Endothelial cell of umbilical vein (primary cell): ENCODE results near the gene PROK2. TPM values are rescaled to one million over a fixed set of nuclear protein-coding genes. Genes with fewer than 3 reads are reported as not detected.

Experiments used
- BruUV-seq: library from RNA; stranded (reverse); fragments of 400-500 nt; replicated peaks from 2 replicates; lab custom pipeline; 2021; lab: Mats Ljungman, UMichigan
- CTCF ChIA-PET: fragments of 300-600, 350-600 bp; sonication (Branson Sonifier 250); formaldehyde crosslinking; loops from one replicate; lab custom pipeline; 2021; ENCODE audit warnings: antibody characterized with exemption, inconsistent platforms; lab: Charles Lee
- POLR2A ChIA-PET: fragments of 300-600, 350-600 bp; sonication (Branson Sonifier 250); formaldehyde crosslinking; loops from one replicate; lab custom pipeline; 2021; ENCODE audit warnings: antibody characterized with exemption, inconsistent platforms; lab: Charles Lee
- DNase-seq: peaks from one replicate; pipeline ENCODE4 v3.0.0-alpha.2; 2011; ENCODE audit warnings: low read depth, low spot score
- FAIRE-seq: peaks from 2 replicates; lab custom pipeline; 2011; peaks lifted over from hg19 to GRCh38; lab: Jason Lieb, UNC
- H2AFZ ChIP-seq: 2 replicates; pipeline ENCODE4 v1.6.0; 2012; ENCODE audit warnings: low read depth, low read length, control low read depth, inconsistent platforms
- H3K27ac ChIP-seq: 2 replicates; pipeline ENCODE4 v1.5.1; 2011; ENCODE audit warnings: low read depth, mild to moderate bottlenecking, control low read depth, low read length, moderate library complexity; ENCODE audit not compliant: insufficient read depth
- H3K27me3 ChIP-seq, 2 experiments: 2 replicates each; pipeline versions ENCODE4 v1.6.0 to v1.6.1; 2011; ENCODE audit warnings: low read length in 2 of 2, mixed read lengths in 1 of 2; ENCODE audit not compliant: control insufficient read depth in 2 of 2, insufficient read depth in 2 of 2
- H3K36me3 ChIP-seq, 2 experiments: 2 replicates in 1 of 2; 3 replicates in 1 of 2; pipeline ENCODE4 v1.5.1; 2011; ENCODE audit warnings: low read length in 2 of 2, mild to moderate bottlenecking in 1 of 2, moderate library complexity in 1 of 2; ENCODE audit not compliant: control insufficient read depth in 2 of 2, insufficient read depth in 2 of 2; ENCODE audit errors: extremely low read depth in 1 of 2
- H3K4me1 ChIP-seq: 3 replicates; pipeline ENCODE4 v1.5.1; 2011; ENCODE audit warnings: mild to moderate bottlenecking, low read length; ENCODE audit not compliant: control insufficient read depth, insufficient read depth; ENCODE audit errors: extremely low read depth
- H3K4me2 ChIP-seq: 2 replicates; pipeline ENCODE4 v1.6.1; 2011; ENCODE audit warnings: low read length, control low read depth, mixed read lengths; ENCODE audit not compliant: insufficient read depth
- H3K4me3 ChIP-seq, 3 experiments: fragments of 200-600 bp in 1 of 3; sonication (generic), shearing (Covaris generic) in 1 of 3; replicated peaks in 1 of 3; 2 replicates each; pipeline ENCODE4 v1.5.1; 2011 to 2016; ENCODE audit warnings: control low read depth in 3 of 3, low read length in 3 of 3, mild to moderate bottlenecking in 2 of 3, inconsistent platforms in 1 of 3, low read depth in 1 of 3, moderate library complexity in 1 of 3; ENCODE audit not compliant: insufficient read depth in 1 of 3
- H3K79me2 ChIP-seq: 2 replicates; pipeline ENCODE4 v1.6.0; 2012; ENCODE audit warnings: low read length, inconsistent platforms; ENCODE audit not compliant: control insufficient read depth, insufficient read depth
- H3K9ac ChIP-seq: replicated peaks from 2 replicates; pipeline ENCODE3; 2011; ENCODE audit warnings: low read length, control low read depth; ENCODE audit not compliant: insufficient read depth; ENCODE audit errors: extremely low read depth
- H3K9me1 ChIP-seq: replicated peaks from 3 replicates; pipeline ENCODE4 v1.6.0; 2011; ENCODE audit warnings: mild to moderate bottlenecking, low read length; ENCODE audit not compliant: control insufficient read depth, insufficient read depth; ENCODE audit errors: extremely low read depth
- H3K9me3 ChIP-seq: replicated peaks from 2 replicates; pipeline ENCODE4 v1.5.1; 2012; ENCODE audit warnings: low read length, inconsistent platforms; ENCODE audit not compliant: control insufficient read depth, insufficient read depth
- H4K20me1 ChIP-seq: replicated peaks from 2 replicates; pipeline ENCODE3; 2011; ENCODE audit warnings: mild to moderate bottlenecking, low read length; ENCODE audit not compliant: control insufficient read depth, insufficient read depth; ENCODE audit errors: extremely low read depth
- EZH2 ChIP-seq: IDR thresholded peaks from 2 replicates; pipeline ENCODE4 v1.6.1; 2012; ENCODE audit warnings: borderline replicate concordance, low read depth, mild to moderate bottlenecking, moderate library complexity, low read length, inconsistent platforms; ENCODE audit not compliant: severe bottlenecking
- FOS ChIP-seq: IDR thresholded peaks from 2 replicates; pipeline ENCODE4 v1.6.1; 2011; ENCODE audit warnings: mild to moderate bottlenecking, low read length, moderate library complexity, borderline replicate concordance; ENCODE audit not compliant: insufficient read depth
- MYC ChIP-seq: IDR thresholded peaks from one replicate; pipeline ENCODE4 v1.6.1; 2011; ENCODE audit warnings: mild to moderate bottlenecking, low read depth, low read length
- POLR2AphosphoS5 ChIP-seq: IDR thresholded peaks from 2 replicates; pipeline ENCODE4 v1.6.1; 2012; ENCODE audit warnings: low read depth, mild to moderate bottlenecking, control low read depth, low read length, moderate library complexity; ENCODE audit not compliant: insufficient read depth
- dilution Hi-C: fragments of 300-500 bp; cut with MboI; formaldehyde crosslinking; loops from one replicate; pipeline ENCODE4 v1.15.0; 2019; ENCODE audit warnings: low sequenced_read_pairs; ENCODE audit not compliant: extremely low pct_ligation_motif_present
- intact Hi-C: fragments of 100-400 bp; cut with micrococcal nuclease; formaldehyde crosslinking; loops from one replicate; pipeline ENCODE4 v1.10.0; 2022
- polyA plus RNA-seq, 4 experiments: library from polyadenylated mRNA; depleted of rRNA in 3 of 4; stranded (reverse) in 3 of 4; unstranded in 1 of 4; fragments of >200 nt; gene quantifications; 2 replicates each; pipeline versions ENCODE4 v1.2.1 to v1.2.3, GENCODE V29; 2011 to 2012; ENCODE audit warnings: missing spikeins in 1 of 4
- small RNA-seq: library from RNA; depleted of rRNA; stranded (forward); fragments of <200 nt; gene quantifications from one replicate; pipeline ENCODE3, GENCODE V24; 2012; ENCODE audit warnings: low replicate concordance, low read depth; ENCODE audit not compliant: insufficient read depth, insufficient read length
- total RNA-seq: library from RNA; stranded (reverse); gene quantifications from 2 replicates; pipeline ENCODE4 v1.2.3, GENCODE V29; 2021

PROK2 gene
- total and polyA plus RNA-seq, 2 donors (not counting 3 experiments of a cell fraction or from before 2014, with no cell fraction given): not detected

- no peaks in the 10 kb centered on the region for H3K9me1 ChIP-seq
- POLR2A ChIA-PET: no interaction called here
- H3K79me2 ChIP-seq: no peaks in the 10 kb centered on the region
- intact Hi-C loops (loop anchor here (10.0 kb wide), 1 partner anchor 722 kb away; the partner anchor contains the start of gene RYBP), dilution Hi-C loops (no loop called here)
- H3K4me1 ChIP-seq: peaks cover 5% of the 10 kb centered on the region
- CTCF ChIA-PET: interaction anchor here (3.7 kb wide), 1 partner anchor 12 kb away, joined by 27 read pairs; no protein-coding TSS in a partner anchor
- H3K9me3 ChIP-seq: no peaks in the 10 kb centered on the region
- BruUV-seq: no TSS peak
- no peak overlapping the region for H3K4me3 ChIP-seq
- H3K4me2 ChIP-seq: no peak overlapping the region
- no peak overlapping the region for H2AFZ ChIP-seq
- H3K27me3 ChIP-seq: peaks cover 21% of the 10 kb centered on the region in 2 experiments
- no peak overlapping the region for H3K9ac ChIP-seq
- no peak for DNase-seq
- no peaks in the 10 kb centered on the region for H4K20me1 ChIP-seq
- no peak for FAIRE-seq
- no peaks in the 10 kb centered on the region for H3K36me3 ChIP-seq
- TF ChIP-seq EZH2 (no peak), FOS (no peak), POLR2AphosphoS5 (no peak), MYC (no peak)
- no peak overlapping the region for H3K27ac ChIP-seq
Observed at GRCh38 chr3:71722693-71723092, 62.3 kb downstream of the PROK2 start.

Small RNA genes within 50 kb of the gene (small RNA-seq; reads per million reads assigned to genes)
- gene RN7SL271P: not detected

Other genes with a start within 250 kb of the PROK2 start
- 96.9 and 107 TPM in 2 replicates for gene FOXP1, start 201.4 kb downstream of the PROK2 start, total RNA-seq
- 40.9 and 41.0 TPM in 2 replicates for gene FOXP1, start 201.4 kb downstream of the PROK2 start, polyA plus RNA-seq
- gene EIF4E3, start 59.7 kb downstream of the PROK2 start, total RNA-seq: 4.9 and 7.6 TPM in 2 replicates
- 1.1 and 1.3 TPM in 2 replicates for gene EIF4E3, start 59.7 kb downstream of the PROK2 start, polyA plus RNA-seq
- gene GPR27, start 31.3 kb downstream of the PROK2 start, total RNA-seq: not detected in 2 replicates
- 0.03 TPM in 1 of 2 replicates, not detected in the other for gene GPR27, start 31.3 kb downstream of the PROK2 start, polyA plus RNA-seq